ENCODE data around the gene ZNF710. TPM values are rescaled to one million over a fixed set of nuclear protein-coding genes. Genes with fewer than 3 reads are reported as not detected.

The ZNF710 gene
- total and polyA plus RNA-seq, 2 of the 13 experiments (the other 11 are each of a cell fraction or from before 2014, with no cell fraction given), result 4.7 to 20.6 TPM

DNA sequence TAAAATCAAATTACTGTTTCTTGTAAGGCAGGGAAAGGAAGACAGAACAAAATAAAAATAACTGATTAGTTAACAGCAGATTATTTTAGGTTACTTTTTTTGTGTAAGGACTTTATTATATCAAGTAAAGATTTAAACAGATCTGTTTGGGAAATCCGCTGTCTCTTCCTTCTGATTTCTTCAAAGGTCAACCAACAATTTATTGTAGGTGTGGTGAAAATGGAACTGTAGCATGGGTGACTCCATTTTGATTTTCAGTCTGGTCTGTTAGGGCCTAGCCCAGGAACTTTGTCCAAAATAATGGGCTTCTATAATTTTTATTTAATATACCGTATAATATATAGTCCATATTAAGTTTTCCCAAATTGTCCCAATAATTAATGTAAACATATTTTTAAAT is 114.7 kb downstream of the ZNF710 start:
- no peaks in the 10 kb centered on the region for H3K4me1 ChIP-seq (ENCODE audit: insufficient read depth, low read length)
- no peak overlapping the region for H3K9ac ChIP-seq (ENCODE audit: insufficient read depth, low read depth, low read length)
- 38% methylated on average over 2 of the region's 2 CpGs for WGBS (ENCODE audit: low lambda C conversion rate)
- no peak overlapping the region for H3K4me3 ChIP-seq (replicated peaks in 1 of 3; ENCODE audit: insufficient read depth in 1 of 3, low read depth in 2 of 3, low read length in 3 of 3)
- in situ Hi-C loops (cut with HindIII; ENCODE audit: extremely low pct_ligation_motif_present, low pct_unique_long_range_greater_than_20kb), result no loop called here
- intact Hi-C loops (cut with micrococcal nuclease; ENCODE audit: unreplicated experiment), result no loop called here
- FAIRE-seq (no peak), ATAC-seq (no peak), DNase-seq (ENCODE audit: low spot score) (no peak)
- no peak overlapping the region for H3K4me2 ChIP-seq (ENCODE audit: low read depth, low read length)
- H3K27me3 ChIP-seq (ENCODE audit: control insufficient read depth in 1 of 2, insufficient read depth in 2 of 2, low read length in 2 of 2), result 0 out of 5 replicates have a peak, but pooled peaks cover 0 to 4% of the 10 kb centered on the region in 2 experiments
- ChIA-PET POLR2A (no interaction called here), CTCF (ENCODE audit: low intra/inter-chr PET ratio, low total read pairs) (no interaction called here)
- no peak overlapping the region for H2AFZ ChIP-seq (ENCODE audit: low read length)
- no peaks in the 10 kb centered on the region for H3K36me3 ChIP-seq (replicated peaks in 1 of 2; ENCODE audit: control insufficient read depth in 1 of 2, insufficient read depth in 2 of 2, low read length in 2 of 2)
- H3K9me3 ChIP-seq (ENCODE audit: low read length), result peaks cover 16% of the 10 kb centered on the region
- no peaks in the 10 kb centered on the region for H4K20me1 ChIP-seq (ENCODE audit: insufficient read depth, low read length)
- no peak overlapping the region for H3K27ac ChIP-seq (ENCODE audit: extremely low read length, insufficient read depth, low read length)
- BruUV-seq (replicated peaks), result no TSS peak
- H3K79me2 ChIP-seq (ENCODE audit: insufficient read depth, low read length), result no peaks in the 10 kb centered on the region
- TF ChIP-seq ZNF589 (CRISPR knock-in tag; conservative IDR thresholded peaks at IDR 0.05), result no peak
- no peak for TF ChIP-seq CREB1 (IDR thresholded peaks at IDR 0.05)
- TF ChIP-seq CREB1 (CRISPR knock-in tag; IDR thresholded peaks at IDR 0.05), result no peak
- TF ChIP-seq DPF2 (CRISPR knock-in tag; IDR thresholded peaks at IDR 0.05; ENCODE audit: borderline replicate concordance, low read depth), result no peak
- no peak for TF ChIP-seq TIGD3 (CRISPR knock-in tag; IDR thresholded peaks at IDR 0.05; ENCODE audit: borderline replicate concordance)
- no peak for TF ChIP-seq MZF1 (CRISPR knock-in tag; IDR thresholded peaks at IDR 0.05; ENCODE audit: borderline replicate concordance)
- no peak for TF ChIP-seq BRCA1 (CRISPR knock-in tag; IDR thresholded peaks at IDR 0.05)
- TF ChIP-seq, protein P1, sequence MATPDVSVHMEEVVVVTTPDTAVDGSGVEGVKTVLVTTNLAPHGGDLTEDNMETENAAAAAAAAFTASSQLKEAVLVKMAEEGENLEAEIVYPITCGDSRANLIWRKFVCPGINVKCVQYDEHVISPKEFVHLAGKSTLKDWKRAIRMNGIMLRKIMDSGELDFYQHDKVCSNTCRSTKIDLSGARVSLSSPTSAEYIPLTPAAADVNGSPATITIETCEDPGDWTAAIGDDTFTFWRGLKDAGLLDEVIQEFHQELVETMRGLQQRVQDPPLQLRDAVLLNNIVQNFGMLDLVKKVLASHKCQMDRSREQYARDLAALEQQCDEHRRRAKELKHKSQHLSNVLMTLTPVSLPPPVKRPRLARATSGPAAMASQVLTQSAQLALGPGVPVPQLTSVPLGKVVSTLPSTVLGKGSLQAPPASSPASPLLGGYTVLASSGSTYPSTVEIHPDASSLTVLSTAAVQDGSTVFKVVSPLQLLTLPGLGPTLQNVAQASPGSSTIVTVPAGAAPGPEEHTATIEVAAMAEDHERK (CRISPR knock-in tag; IDR thresholded peaks at IDR 0.05; ENCODE audit: low read depth), result no peak
- no peak for TF ChIP-seq ZNF343 (CRISPR knock-in tag; IDR thresholded peaks at IDR 0.05)
- TF ChIP-seq CBX5 (CRISPR knock-in tag; IDR thresholded peaks at IDR 0.05; ENCODE audit: borderline replicate concordance), result no peak
- TF ChIP-seq HNF1A (IDR thresholded peaks at IDR 0.05; ENCODE audit: low read depth), result no peak
- no peak for TF ChIP-seq HNF1A (CRISPR knock-in tag; IDR thresholded peaks at IDR 0.05; ENCODE audit: borderline replicate concordance)
- TF ChIP-seq FOXC1 (CRISPR knock-in tag; IDR thresholded peaks at IDR 0.05; ENCODE audit: borderline replicate concordance), result no peak
- TF ChIP-seq MEF2D (CRISPR knock-in tag; IDR thresholded peaks at IDR 0.05), result no peak
- no peak for TF ChIP-seq ZBTB7B (CRISPR knock-in tag; IDR thresholded peaks at IDR 0.05)
- no peak for TF ChIP-seq RFXAP (CRISPR knock-in tag; IDR thresholded peaks at IDR 0.05; ENCODE audit: borderline replicate concordance)

Measured in HepG2 (cell line).